HG02973 (cell line): ENCODE data around the gene WDR41.
"Not testable (repeated sequence)": the region's sequence is repeated elsewhere in the genome, so short reads cannot be mapped to it uniquely, and the experiment has no call there.

Experiments
- ATAC-seq: cut with Tn5 transposase; IDR thresholded peaks from one replicate; pipeline ENCODE4 v1.9.1; 2021; ENCODE audit warnings: moderate library complexity; ENCODE audit not compliant: unreplicated experiment

WDR41 gene

DNA sequence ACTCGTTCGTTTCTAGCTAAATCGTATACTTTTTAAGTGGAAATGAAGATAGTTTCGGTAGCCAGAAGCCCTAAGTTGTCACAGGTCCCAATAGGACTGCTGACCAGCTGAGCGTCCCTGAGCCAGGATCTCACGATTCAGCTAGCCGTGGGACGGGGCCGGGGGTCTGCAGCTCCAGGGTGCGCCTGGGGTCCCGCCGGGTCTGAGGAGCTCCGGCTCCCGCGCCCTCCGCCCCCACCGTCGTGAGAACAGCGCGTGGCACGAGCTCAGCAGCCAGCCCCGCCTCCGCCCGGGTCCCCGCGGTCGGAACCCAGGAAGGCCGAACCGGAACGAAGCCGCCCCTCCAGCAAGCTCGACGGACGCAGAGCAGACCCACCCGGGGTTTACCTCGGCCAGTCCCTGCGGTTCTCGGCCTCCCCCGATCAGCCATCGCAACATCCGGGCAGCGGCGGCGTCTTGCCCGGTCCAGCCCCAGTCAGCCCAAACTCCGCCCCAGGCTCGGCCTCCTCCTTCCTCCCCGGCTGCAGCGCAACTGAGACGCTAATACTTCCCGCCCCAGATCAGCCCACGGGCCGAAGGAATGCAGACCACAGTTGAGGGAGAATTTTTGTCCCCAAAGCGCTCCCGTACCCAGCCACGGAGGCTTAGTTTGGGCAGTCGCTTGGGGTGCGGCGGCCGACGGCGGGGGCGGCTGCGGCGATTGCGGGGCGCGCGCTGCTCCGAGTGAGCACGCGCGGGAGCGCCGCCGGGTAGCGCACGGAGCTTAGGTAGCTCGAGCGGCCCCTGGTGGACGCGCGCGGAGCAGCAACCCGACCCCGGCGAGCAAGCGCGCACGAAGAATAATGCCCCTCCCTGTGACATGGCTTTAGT, at the start of gene WDR41:
TSS of gene WDR41 (minus strand) at position 534 of the 870 bp plus-strand sequence. CDS start at position 438, 96 bp downstream.
- peak; percentile 83 for ATAC-seq

- ATAC-seq: no peak
Measured at GRCh38 chr5:77531297-77531696, 39.2 kb upstream of the WDR41 start.

DNA sequence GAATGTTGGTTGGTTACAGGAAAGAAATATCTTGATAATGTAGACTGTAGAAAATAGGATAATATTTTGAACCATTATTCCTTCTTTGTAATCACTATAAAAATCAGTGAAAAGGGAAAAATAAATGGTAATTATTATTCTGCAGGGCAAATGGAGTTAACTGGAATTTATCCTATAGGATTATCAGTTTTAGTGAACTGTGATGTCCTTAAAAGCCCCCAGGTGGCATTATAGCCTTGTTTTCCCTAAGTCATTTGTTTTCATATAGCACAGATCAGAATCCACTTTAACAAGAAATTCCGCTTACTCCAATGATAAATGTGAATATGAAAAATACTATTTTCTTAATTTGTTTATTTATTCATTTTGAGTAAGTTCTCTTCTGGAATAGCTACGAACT, 26.2 kb upstream of the WDR41 start:
- no peak for ATAC-seq

GRCh38 chr5:77514457-77514856, 22.3 kb upstream of the WDR41 start:
- no peak for ATAC-seq

GRCh38 chr5:77513321-77513720, 21.2 kb upstream of the WDR41 start:
- ATAC-seq: no peak

DNA sequence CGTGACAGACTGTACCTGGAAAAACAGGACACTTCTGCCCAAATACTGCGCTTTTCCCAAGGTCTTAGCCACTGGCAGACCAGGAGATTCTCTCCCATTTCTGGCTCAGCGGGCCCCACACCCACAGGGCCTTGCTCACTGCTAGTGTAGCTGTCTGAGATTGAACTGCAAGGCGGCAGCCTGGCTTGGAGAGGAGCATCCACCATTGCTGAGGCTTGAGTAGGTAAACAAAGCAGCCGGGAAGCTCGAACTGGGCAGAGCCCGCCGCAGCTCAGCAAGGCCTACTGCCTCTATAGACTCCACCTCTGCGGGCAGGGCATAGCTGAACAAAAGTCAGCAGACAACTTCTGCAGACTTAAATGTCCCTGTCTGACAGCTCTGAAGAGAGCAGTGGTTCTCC, 9.0 kb upstream of the WDR41 start:
- ATAC-seq: not testable (repeated sequence)

DNA sequence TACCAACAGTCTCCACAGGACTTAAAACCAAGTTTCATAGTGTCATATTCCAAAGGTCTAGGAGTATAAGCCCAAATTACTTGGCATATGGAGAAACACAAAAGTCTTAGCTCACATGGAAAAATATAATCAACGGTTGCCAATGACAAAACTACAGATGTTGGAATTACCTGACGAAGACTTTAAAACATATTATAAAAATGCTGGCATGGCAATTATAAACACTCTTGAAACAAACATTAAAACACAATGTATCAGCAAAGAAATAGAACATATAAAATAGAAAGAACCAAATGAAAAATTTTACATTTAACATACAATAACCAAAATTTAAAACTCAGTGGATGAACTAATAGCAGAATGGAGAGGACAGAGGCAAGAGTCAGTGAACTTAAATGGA, 7.9 kb upstream of the WDR41 start:
- ATAC-seq: no peak

DNA sequence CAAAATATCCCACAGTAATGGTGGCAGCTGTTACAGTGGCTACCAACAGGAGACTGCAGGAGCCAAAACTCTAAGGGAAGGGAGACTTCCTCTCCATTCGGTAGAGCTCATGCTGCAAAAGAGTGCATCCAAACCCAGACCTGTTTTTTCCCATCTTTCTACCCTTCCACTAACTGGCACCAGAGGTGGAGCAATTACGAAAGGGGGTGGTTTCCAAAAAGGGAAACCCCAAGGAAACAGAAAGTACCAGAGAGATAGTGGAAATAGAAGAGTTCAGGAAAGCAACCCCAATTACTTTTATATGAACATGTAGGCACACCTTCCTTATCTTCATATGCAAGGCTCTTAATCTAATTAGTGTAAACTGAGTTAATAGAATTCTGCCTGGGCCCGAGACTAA, 7.3 kb upstream of the WDR41 start:
- no peak for ATAC-seq

- no peak for ATAC-seq
Measured at GRCh38 chr5:77498952-77499351, 6.8 kb upstream of the WDR41 start.

GRCh38 chr5:77494935-77495334, 2.8 kb upstream of the WDR41 start:
- ATAC-seq: no peak

DNA sequence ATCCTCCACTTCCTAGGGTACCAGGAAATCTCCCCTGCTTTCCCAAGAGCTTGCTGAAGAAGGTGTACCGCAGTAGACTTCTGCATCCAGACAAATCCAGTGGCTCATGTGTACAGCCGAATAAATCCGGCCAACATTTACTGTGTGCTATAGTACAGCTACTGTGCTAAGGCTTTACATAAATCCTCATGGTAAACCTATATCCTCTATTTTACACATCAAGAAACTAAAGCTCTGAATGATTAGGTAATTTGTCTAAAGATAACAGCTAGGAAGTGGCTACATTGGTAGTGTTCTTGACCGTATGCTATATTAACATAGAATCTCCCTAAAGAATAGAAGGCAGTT, 511 bp upstream of the WDR41 start:
- ATAC-seq: no peak

DNA sequence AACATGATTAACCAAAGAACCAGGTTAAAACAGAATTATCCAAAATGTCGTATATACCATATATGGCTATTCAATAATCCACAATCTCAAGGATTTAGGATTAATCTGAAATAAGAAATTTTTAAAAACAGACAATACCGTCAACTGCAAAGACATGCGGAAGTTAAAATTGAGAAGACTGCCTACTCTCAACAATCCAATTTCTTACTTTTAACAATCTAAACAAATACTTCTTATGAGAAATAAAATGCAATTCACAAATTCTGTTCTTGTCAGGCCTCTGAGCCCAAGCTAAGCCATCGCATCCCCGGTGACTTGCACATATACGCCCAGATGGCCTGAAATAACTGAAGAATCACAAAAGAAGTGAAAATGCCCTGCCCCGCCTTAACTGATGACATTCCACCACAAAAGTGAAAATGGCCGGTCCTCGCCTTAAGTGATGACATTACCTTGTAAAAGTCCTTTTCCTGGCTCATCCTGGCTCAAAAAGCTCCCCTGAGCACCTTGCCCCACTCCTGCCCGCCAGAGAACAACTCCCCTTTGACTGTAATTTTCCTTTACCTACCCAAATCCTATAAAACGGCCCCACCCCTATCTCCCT, 1.3 kb downstream of the WDR41 start:
- not testable (repeated sequence) for ATAC-seq

DNA sequence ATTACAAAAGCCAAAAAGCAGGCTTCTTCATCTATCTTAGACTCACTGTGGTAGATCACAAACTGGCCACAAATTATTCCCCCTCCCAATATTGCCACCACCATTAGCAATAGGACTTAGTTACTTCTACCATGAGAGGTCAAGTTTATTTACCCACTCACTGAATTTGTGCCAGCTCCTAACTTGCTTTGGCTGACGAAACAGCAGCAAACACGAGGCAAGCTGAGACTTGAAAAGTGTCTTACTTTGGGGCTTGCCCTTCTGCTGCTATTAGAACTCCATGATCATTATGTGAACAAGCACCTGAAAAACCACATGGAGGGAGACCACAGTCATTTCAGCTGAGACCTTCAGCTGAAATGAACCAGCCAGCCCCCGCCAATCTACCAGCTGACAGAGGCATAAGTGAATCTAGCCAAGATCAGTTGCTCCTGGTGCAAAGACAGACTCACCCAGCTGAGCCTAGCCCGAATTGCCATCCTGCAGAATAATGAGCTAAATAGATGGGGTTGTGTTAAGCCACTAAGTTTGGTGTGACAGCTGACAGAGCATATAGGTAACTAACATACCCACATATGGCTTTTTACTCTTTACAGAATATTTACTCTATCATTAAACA, 5.7 kb downstream of the WDR41 start:
- no peak for ATAC-seq

DNA sequence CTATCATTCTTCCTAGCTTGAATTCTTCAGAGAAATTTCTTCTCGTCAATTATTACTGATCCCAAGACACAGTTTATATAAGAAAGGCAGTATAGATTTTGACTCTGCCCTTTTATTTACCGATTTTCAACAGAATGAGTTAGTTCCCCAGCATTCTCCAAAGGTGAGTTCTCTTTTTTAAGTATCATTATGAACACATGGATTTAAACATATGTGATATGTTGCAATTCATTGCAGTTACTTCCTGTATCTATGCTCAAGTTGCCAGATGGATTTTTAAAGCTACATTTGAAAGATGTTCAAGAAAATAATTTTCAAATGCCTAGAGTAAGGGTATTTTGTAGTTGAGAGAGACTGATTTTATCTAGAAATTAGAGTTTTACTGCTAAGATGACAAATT, 8.4 kb downstream of the WDR41 start:
- no peak for ATAC-seq

GRCh38 chr5:77475041-77475440, 17.1 kb downstream of the WDR41 start:
- not testable (repeated sequence) for ATAC-seq

GRCh38 chr5:77468875-77469274, 23.2 kb downstream of the WDR41 start:
- ATAC-seq: not testable (repeated sequence)

DNA sequence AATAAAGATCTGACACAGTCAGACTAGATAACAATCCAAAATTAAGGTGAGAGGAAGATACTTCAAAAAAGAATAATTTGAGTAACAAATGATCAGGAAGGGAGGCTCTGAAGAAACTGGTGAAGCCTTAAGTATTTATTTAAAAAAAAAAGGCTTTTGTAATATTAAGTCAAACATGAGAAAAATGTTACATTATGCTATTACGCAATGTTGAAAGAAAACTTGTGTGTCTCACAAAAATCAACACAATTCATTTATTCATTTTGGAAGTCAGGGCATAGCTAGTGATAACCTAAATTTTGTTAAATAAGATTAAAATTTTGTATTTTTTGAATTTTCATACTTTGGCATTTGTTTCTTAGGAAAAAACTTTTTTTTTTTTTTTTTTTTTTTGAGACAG, 28.2 kb downstream of the WDR41 start:
- no peak for ATAC-seq

DNA sequence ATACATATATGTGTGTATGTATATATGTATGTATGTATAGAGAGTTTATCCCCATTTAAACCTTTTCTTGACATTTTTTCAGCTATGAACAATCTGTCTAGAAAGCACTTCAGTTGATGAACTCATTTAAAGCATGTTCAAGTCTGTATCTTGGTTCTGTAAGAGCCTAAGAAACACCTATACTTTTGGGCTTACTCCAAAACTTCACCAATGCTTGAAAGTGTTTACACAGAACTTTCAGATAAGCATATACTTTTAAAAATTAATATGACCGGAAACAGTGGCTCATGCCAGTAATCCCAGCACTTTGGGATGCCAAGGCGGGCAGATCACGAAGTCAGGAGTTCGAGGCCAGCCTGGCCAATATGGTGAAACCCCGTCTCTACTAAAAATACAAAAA, 30.8 kb downstream of the WDR41 start:
- ATAC-seq: no peak

GRCh38 chr5:77454123-77454522, 38.0 kb downstream of the WDR41 start:
- no peak for ATAC-seq

DNA sequence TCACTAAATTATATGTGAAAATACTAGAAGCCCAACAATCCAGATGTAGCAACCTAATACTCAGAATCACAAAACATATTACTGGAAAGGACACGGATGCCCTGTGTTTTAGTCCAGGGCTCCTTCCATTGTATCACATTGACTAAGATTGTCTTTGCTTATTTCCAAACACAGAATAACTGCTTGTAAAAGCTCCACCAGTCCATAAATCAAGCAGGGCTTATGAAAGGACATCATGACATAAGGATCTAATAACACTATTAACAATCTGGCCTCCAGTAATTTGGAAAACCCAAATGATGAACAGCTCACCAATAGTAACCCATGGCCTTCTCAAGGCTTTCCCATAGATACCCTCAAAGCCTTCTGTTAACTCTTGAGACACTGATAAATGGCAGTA, 39.8 kb downstream of the WDR41 start:
- ATAC-seq: no peak

DNA sequence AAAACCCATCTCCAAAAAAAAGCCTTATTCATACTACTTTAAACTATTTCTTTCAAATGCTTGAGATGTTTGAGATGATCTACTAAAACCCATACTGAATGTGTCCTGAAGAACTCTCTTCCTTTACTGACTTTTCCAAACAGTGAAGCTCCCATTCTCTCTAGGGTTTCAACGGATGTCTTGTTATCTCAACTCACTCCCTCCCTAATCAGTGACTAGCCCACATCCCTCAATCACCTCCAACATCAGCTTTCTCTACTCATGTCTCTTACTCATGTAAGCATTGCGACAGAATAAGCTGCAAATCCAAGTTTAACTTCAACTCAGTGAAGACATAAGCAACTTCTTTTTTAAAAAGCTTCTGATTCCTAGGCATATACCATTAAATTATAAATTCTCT, 42.1 kb downstream of the WDR41 start:
- no peak for ATAC-seq

GRCh38 chr5:77449277-77449676, 42.8 kb downstream of the WDR41 start:
- no peak for ATAC-seq
